ENCODE measurements around the gene ATP6V1G1.

- TF ChIP-seq CTCF (IDR thresholded peaks at IDR 0.05) (no peak), SMC3 (IDR thresholded peaks at IDR 0.05) (no peak), POLR2A (IDR thresholded peaks at IDR 0.05; ENCODE audit: low read length) (no peak), MAX (IDR thresholded peaks at IDR 0.05) (no peak), CEBPB (IDR thresholded peaks at IDR 0.05) (no peak), HOXA7 (CRISPR knock-in tag; IDR thresholded peaks at IDR 0.05) (no peak), CHD2 (IDR thresholded peaks at IDR 0.05; ENCODE audit: low read length, partially characterized antibody) (no peak)
Measured at GRCh38 chr9:114549697-114550330, 37.8 kb upstream of the ATP6V1G1 start.

Data from A549 (cell line).